ENCODE data around the gene ROBO1. TPM values are rescaled to one million over a fixed set of nuclear protein-coding genes. Genes with fewer than 3 reads are reported as not detected.
A peak's percentile ranks its signal among the peaks of the same experiment; 100 is the strongest.

Gene ROBO1
- total and polyA plus RNA-seq, 2 of the 13 experiments (the other 11 are each of a cell fraction or from before 2014, with no cell fraction given) = 52.2 to 71.0 TPM

GRCh38 chr3:78801926-78802561 lies 965.8 kb downstream of the ROBO1 start:
- no peak overlapping the region for H3K9ac ChIP-seq (ENCODE audit: insufficient read depth, low read depth, low read length)
- H3K79me2 ChIP-seq (ENCODE audit: insufficient read depth, low read length) = peaks cover 24% of the 10 kb centered on the region
- H3K4me2 ChIP-seq (ENCODE audit: low read depth, low read length) = no peak overlapping the region
- H4K20me1 ChIP-seq (ENCODE audit: insufficient read depth, low read length) = no peaks in the 10 kb centered on the region
- no peak for FAIRE-seq
- H3K27me3 ChIP-seq (ENCODE audit: control insufficient read depth in 1 of 2, insufficient read depth in 2 of 2, low read length in 2 of 2) = no peaks in the 10 kb centered on the region
- H3K27ac ChIP-seq (ENCODE audit: extremely low read length, insufficient read depth, low read length) = no peak overlapping the region
- ATAC-seq = no peak
- in situ Hi-C loops (cut with HindIII; ENCODE audit: extremely low pct_ligation_motif_present, low pct_unique_long_range_greater_than_20kb) = no loop called here
- H3K4me1 ChIP-seq (ENCODE audit: insufficient read depth, low read length) = peaks cover 26% of the 10 kb centered on the region
- no peaks in the 10 kb centered on the region for H3K9me3 ChIP-seq (ENCODE audit: low read length)
- no peak for DNase-seq (ENCODE audit: low spot score)
- no peak overlapping the region for H2AFZ ChIP-seq (ENCODE audit: low read length)
- no peak overlapping the region for H3K4me3 ChIP-seq (replicated peaks in 1 of 3; ENCODE audit: insufficient read depth in 1 of 3, low read depth in 2 of 3, low read length in 3 of 3)
- no TSS peak for BruUV-seq (replicated peaks)
- ChIA-PET CTCF (ENCODE audit: low intra/inter-chr PET ratio, low total read pairs) (no interaction called here), POLR2A (no interaction called here)
- no peaks in the 10 kb centered on the region for H3K36me3 ChIP-seq (replicated peaks in 1 of 2; ENCODE audit: control insufficient read depth in 1 of 2, insufficient read depth in 2 of 2, low read length in 2 of 2)
- no peak for TF ChIP-seq ZNF20 (CRISPR knock-in tag; IDR thresholded peaks at IDR 0.05)
- peak; percentile 51; the same call in 1 of the 2 replicates for TF ChIP-seq MAFF (IDR thresholded peaks at IDR 0.05; ENCODE audit: low read depth, low read length)
- TF ChIP-seq MAFK (conservative IDR thresholded peaks at IDR 0.05 in 1 of 2, IDR thresholded peaks at IDR 0.05 in 1 of 2; ENCODE audit: low read length in 2 of 2) = peak; percentile 12 to 33; a peak in 2 of 4 replicates
- no peak for TF ChIP-seq FUBP1 (CRISPR knock-in tag; IDR thresholded peaks at IDR 0.05; ENCODE audit: borderline replicate concordance)
- intact Hi-C loops (cut with micrococcal nuclease; ENCODE audit: unreplicated experiment) = no loop called here

GRCh38 chr3:78799681-78800080 lies 968.1 kb downstream of the ROBO1 start:
- Histone ChIP-seq H3K36me3 (replicated peaks in 1 of 2; ENCODE audit: control insufficient read depth in 1 of 2, insufficient read depth in 2 of 2, low read length in 2 of 2) (no peaks in the 10 kb centered on the region), H2AFZ (ENCODE audit: low read length) (no peak overlapping the region), H3K9ac (ENCODE audit: insufficient read depth, low read depth, low read length) (no peak overlapping the region), H3K4me2 (ENCODE audit: low read depth, low read length) (no peak overlapping the region), H4K20me1 (ENCODE audit: insufficient read depth, low read length) (no peaks in the 10 kb centered on the region), H3K9me3 (ENCODE audit: low read length) (no peaks in the 10 kb centered on the region), H3K27me3 (ENCODE audit: control insufficient read depth in 1 of 2, insufficient read depth in 2 of 2, low read length in 2 of 2) (no peaks in the 10 kb centered on the region), H3K27ac (ENCODE audit: extremely low read length, insufficient read depth, low read length) (no peak overlapping the region), H3K79me2 (ENCODE audit: insufficient read depth, low read length) (peaks cover 17% of the 10 kb centered on the region), H3K4me1 (ENCODE audit: insufficient read depth, low read length) (peaks cover 26% of the 10 kb centered on the region), H3K4me3 (replicated peaks in 1 of 3; ENCODE audit: insufficient read depth in 1 of 3, low read depth in 2 of 3, low read length in 3 of 3) (no peak overlapping the region)
- WGBS (ENCODE audit: low lambda C conversion rate) = 100% methylated on average over 1 of the region's 1 CpG
- TF ChIP-seq NR3C1 (CRISPR knock-in tag; IDR thresholded peaks at IDR 0.05) (no peak), CBX5 (CRISPR knock-in tag; IDR thresholded peaks at IDR 0.05; ENCODE audit: borderline replicate concordance) (no peak), ELF3 (CRISPR knock-in tag; IDR thresholded peaks at IDR 0.05) (no peak), ZFP36L1 (CRISPR knock-in tag; IDR thresholded peaks at IDR 0.05) (no peak)
- in situ Hi-C loops (cut with HindIII; ENCODE audit: extremely low pct_ligation_motif_present, low pct_unique_long_range_greater_than_20kb) = no loop called here
- no peak for DNase-seq (ENCODE audit: low spot score)
- FAIRE-seq = no peak
- intact Hi-C loops (cut with micrococcal nuclease; ENCODE audit: unreplicated experiment) = no loop called here
- ATAC-seq = no peak
- POLR2A ChIA-PET = no interaction called here
- CTCF ChIA-PET (ENCODE audit: low intra/inter-chr PET ratio, low total read pairs) = no interaction called here
- BruUV-seq (replicated peaks) = no TSS peak
